CD4-positive, alpha-beta T cell treated with Interleukin-12 subunit alpha and Interleukin-12 subunit beta, for 1 hour (primary cell): ENCODE data around the gene DAPL1.

Source experiments
- DNase-seq: peaks from one replicate; pipeline ENCODE4 v3.0.0-alpha.2; 2020

The DAPL1 gene

DNA sequence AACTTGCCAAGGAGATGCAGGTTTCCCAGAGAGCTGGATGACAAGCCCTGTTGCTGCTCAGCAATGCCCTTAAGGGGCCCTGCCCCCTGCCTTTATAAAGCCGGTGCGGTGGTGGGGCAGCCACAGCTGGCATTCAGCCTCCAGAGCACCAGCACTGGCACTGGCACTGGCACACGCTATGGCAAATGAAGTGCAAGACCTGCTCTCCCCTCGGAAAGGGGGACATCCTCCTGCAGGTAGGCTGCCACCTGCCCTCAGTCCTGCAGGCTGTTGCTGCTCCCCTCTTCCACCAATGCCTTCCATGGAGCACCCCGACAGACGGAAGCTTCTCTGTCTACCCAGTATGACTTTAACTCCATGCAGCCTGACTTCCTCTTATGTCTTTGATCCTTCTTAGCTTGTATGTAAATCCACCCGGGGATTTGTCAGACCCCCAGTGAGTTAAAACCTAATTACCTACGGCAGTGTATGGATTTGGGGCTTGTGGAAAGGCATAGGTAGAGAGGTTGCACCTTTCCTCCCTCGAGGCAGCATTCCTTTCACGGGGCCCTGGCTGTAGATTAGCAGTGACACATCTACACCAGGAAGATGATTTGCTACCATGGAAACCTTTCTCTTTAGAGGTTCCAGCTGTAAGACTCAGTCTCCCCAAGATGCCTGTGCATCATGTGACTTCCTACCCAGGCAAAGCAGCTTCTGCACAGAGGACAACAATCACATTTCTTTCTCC lies at the start of gene DAPL1:
Gene DAPL1 (plus strand): TSS at position 123 of the 730 bp plus-strand sequence. CDS start 56 bp downstream, at position 179.
- no peak for DNase-seq

GRCh38 chr2:158745866-158746382 lies 49.2 kb upstream of the DAPL1 start:
- DNase-seq: no peak

DNA sequence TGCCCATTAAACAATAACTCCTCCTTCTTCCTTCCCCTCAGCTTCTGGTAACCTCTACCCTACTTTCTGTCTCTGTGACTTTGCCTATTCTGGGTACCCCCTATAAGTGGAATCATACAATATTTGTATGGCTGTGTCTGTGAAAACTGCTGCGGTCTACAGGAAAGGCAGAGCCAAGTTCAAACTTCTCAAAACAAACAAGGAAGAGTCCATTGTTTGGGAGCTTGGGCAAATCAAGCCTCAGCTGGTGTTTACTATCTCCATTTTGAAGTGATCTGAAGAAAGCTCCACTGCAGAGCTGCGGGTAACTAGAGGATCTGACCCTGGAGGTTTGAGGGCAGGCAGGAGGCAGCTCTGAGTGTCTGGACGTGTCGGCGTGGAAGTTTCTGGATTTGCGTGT lies 48.6 kb upstream of the DAPL1 start:
- no peak for DNase-seq

DNA sequence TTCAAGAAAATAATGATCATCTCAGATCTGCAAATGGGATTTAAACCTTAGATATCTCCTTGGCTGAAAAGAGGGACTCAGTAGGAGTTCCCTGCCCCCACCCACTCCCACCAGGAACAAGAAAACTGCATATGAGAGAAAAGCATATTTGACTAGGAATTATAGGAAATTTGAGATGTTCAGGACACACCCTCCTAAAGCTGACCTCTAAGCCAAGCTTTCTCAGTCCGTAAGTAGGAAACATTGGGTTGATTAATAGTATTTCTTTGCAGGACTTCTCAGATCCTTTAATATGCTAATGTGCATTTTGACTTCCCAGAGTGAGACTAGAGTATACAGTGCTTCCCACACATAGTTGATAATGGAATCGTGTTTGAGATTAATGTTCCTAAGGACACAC lies 47.8 kb upstream of the DAPL1 start:
- DNase-seq: no peak

DNA sequence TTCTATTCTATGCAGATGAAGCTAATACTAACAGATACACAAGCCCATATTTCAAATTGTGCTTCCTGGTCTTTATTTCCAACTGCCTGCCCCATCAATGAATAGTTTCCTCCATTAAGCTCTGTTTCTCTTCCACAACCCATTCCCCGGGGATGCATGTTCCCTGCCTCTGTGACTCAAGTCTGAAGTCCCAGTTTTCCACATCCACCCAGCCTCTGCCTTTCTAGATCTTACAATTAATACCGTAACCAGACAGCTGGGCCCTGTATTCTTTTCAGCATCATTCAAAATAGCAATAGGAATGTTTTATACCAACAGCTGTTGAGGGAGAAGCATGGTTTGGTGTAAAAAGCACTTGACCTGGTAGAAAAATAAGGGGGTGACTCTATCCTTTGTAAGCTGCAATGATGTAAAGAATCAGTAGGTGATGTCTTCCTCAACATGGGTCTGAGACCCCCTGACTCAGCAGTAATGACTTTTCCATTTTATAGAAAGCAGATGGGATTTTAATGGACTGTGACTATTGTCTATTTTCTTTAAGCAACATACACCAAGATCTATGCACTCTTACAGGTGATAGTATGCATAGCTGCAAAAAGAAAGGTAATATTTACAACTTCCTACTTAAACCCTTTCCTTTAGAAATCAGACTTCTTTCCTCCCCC lies 46.1 kb upstream of the DAPL1 start:
- DNase-seq: no peak

- DNase-seq: no peak
These were observed 44.5 kb upstream of the DAPL1 start for GRCh38 chr2:158750458-158751125.

DNA sequence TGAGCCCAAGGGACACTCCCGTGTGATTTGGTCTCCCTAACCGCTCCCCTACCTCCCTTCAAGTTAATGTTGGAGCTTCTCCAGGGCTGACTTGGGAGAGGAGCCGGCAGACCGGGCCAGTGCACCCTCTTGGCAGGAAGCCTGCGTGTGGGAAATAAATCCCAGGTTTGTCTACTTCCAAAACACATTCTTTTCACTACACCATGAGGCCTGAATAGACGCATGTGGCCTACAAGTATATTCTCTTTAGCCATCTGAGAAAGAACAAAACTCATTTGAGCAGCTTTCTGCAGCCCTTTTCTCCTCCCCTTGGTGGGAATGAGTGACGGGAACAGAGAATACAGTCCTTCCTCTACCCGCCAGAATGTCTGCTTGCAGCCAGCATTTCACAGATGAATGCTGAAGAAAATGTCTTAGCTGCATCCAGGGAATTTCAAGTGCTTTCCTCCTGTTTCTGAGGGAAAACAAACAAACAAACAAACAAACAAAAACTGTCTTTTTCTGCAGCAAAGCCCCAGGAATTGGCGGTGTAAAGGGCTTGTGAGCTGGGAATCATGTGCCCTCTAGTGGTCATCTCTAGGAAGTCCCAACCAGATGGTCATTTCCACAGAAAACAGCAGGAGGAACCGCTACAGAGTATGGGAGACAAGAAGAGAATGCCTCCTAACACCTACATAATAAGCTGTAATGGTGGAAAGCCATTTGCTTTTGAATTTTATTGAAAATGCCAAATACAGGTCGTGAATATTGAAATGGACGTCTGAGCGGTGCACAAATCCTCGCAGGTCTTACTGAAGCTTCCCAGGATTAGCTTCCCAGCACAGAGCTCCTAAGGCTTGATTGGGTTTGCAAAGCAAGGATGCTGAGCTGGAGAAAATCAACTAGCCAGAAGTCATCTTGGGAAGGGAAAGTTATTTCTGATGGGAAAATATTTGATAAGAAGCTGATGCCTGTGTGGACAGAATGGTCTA lies 41.2 kb upstream of the DAPL1 start:
- peak; percentile 48 for DNase-seq

DNA sequence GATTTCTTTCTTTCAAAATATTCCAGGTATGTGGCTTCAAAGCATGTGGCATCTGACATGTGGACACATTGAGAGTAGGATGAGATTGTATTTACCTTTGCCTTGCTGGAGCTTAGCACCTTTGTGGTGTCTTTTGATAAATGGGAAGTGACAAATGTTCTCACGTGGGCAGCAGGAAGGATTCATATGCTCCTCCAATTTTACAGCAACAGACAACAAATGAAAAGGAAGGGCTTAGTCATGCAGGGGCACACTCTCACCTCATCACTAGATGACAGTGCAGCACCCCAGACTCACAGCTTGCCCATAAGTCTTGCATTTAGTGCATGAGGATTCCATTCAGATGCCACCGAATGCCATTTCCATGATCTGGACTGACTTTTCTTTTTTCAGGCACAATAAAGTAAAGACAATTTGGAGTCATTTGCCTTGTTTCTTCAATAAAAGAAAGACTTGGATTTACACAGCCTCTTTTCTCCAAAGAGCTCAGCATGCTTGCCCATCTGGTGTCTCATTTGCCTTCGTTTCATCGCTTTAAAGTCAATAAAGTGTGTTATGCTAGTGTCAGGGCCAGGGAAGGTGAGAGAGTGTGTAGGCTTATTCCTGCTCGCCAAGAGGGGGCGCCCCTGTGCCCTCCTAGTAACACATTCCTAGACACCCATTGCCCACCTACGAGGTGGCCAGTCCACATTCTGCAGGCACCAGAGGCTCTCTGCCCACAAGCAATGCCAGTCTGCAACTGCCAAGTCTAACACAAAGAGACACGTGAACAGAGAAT lies 39.6 kb upstream of the DAPL1 start:
- DNase-seq: no peak

GRCh38 chr2:158756331-158756730 lies 38.8 kb upstream of the DAPL1 start:
- no peak for DNase-seq

GRCh38 chr2:158756976-158757375 lies 38.1 kb upstream of the DAPL1 start:
- no peak for DNase-seq

DNA sequence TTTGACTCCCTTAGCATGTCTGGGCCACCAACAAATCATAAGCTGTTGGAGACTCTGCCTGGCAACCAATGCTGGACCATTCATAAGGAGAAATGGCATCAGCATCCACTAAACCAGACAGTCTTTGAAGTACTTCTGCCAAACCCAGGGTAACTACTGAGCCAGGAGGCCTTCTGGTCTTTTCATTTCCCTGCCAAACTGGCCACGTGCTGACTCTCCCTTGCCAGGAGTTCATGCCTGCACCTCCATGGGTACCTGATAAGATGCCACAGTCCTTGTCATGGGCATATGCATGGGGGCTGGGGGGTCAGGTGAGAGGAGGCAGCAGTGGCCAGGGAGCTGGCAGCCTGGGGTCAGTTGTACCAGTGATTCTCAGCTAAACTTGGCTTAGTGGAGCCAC lies 34.2 kb upstream of the DAPL1 start:
- no peak for DNase-seq

- DNase-seq: no peak
These were observed 33.5 kb upstream of the DAPL1 start for GRCh38 chr2:158761621-158762020.

- no peak for DNase-seq
These were observed 32.8 kb upstream of the DAPL1 start for GRCh38 chr2:158762336-158762735.

- DNase-seq: no peak
These were observed 28.6 kb upstream of the DAPL1 start for GRCh38 chr2:158766524-158766923.

GRCh38 chr2:158772306-158773078 lies 22.6 kb upstream of the DAPL1 start:
- DNase-seq: no peak

GRCh38 chr2:158773121-158773520 lies 22.0 kb upstream of the DAPL1 start:
- DNase-seq: no peak

DNA sequence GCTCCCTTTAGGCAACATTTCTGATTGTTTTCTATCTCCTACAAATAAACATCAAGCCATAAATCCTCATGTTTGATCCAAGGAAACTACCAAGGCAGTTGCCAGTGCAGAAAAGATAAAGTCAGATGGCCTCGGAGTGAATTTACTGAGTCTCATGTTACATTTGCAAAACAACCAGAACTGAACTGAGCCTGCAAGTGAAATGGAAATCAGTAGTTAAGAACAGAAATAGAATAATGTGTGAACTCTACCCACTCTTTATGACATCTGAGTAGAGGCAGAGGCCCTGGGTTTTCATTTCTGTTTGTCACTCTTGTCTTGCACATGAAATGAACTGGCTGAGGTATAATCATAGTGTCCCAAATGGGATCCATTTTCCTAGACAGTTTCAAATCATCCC lies 20.4 kb upstream of the DAPL1 start:
- no peak for DNase-seq

GRCh38 chr2:158775273-158776027 lies 19.7 kb upstream of the DAPL1 start:
- no peak for DNase-seq

DNA sequence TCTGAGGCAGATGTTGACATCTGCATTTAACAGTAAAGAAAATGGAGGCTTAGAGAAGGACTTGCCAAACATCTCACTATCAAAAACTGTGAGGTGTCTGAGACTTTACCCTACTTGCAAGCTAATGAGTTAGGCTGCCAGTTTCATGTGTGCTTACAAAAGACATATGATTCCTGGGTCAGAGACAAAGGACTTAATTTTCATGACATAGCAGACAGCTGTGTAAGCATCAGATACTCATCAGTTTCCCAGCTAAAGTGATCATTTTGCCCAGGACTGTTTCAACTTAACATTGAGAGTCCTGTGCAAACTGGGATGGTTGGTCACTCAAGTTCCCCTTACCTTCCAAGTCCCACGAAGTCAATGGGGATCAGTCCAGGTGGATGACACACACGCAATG lies 18.9 kb upstream of the DAPL1 start:
- DNase-seq: no peak

- no peak for DNase-seq
These were observed 18.0 kb upstream of the DAPL1 start for GRCh38 chr2:158777077-158777476.
